Ovary (tissue), 3 donors: ENCODE measurements around the gene DOP1B.
"Not testable (repeated sequence)": the region's sequence is repeated elsewhere in the genome, so short reads cannot be mapped to it uniquely, and the experiment has no call there.

Experiments used
- EP300 ChIP-seq: sonication (generic); formaldehyde crosslinking; IDR thresholded peaks from one replicate; pipeline ENCODE4 v1.6.1; 2017; ENCODE audit warnings: antibody characterized with exemption
- TF ChIP-seq, protein P1 (sequence below), 3 donors: fragments of 450-650 bp in 2 of 3; fragments of 200-600 bp in 1 of 3; IDR thresholded peaks; one replicate each; pipeline versions ENCODE4 v1.5.1 to v1.8.0; 2016 to 2022; ENCODE audit warnings: antibody characterized with exemption in 3 of 3, mild to moderate bottlenecking in 1 of 3
- donor health status: DM: no; HTN: no; CAD: no.

DNA sequence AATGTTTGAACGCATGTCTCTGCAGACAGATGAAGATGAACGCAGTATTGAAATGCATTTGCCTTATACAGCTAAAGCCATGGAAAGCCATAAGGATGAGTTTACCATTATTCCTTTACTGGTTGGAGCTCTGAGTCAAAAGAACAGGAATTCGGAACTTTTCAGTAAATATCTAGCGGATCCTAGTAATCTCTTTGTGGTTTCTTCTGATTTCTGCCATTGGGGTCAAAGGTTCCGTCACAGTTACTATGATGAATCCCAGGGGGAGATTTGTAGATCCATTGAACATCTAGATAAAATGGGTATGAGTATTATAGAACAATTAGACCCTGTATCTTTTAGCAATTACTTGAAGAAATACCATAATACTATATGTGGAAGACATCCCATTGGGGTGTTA, 25.8 kb upstream of the DOP1B start:
- TF ChIP-seq, protein P1, sequence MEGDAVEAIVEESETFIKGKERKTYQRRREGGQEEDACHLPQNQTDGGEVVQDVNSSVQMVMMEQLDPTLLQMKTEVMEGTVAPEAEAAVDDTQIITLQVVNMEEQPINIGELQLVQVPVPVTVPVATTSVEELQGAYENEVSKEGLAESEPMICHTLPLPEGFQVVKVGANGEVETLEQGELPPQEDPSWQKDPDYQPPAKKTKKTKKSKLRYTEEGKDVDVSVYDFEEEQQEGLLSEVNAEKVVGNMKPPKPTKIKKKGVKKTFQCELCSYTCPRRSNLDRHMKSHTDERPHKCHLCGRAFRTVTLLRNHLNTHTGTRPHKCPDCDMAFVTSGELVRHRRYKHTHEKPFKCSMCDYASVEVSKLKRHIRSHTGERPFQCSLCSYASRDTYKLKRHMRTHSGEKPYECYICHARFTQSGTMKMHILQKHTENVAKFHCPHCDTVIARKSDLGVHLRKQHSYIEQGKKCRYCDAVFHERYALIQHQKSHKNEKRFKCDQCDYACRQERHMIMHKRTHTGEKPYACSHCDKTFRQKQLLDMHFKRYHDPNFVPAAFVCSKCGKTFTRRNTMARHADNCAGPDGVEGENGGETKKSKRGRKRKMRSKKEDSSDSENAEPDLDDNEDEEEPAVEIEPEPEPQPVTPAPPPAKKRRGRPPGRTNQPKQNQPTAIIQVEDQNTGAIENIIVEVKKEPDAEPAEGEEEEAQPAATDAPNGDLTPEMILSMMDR (IDR thresholded peaks at IDR 0.05): not testable (repeated sequence)
- not testable (repeated sequence) for TF ChIP-seq EP300
